RWPE1 (cell line): ENCODE results near the gene GATM.

Source experiments
- CTCF ChIA-PET: fragments of 350-600 bp; sonication (Branson Sonifier 250); formaldehyde crosslinking; extraction: SDS; loops from one replicate; lab custom pipeline; 2021; lab: Yijun Ruan, JAX
- POLR2A ChIA-PET: fragments of 400-600 bp; formaldehyde crosslinking; extraction: SDS; loops from one replicate; lab custom pipeline; 2020; ENCODE audit warnings: antibody characterized with exemption; ENCODE audit not compliant: low non-redundant PET; lab: Yijun Ruan, JAX
- DNase-seq: peaks from one replicate; pipeline ENCODE4 v3.0.0; 2012; ENCODE audit warnings: low spot score
- H3K27ac ChIP-seq: fragments of 450-650 bp; 2 replicates; pipeline ENCODE4 v1.5.1; 2017
- TF ChIP-seq, protein P1 (sequence below): fragments of 450-650 bp; conservative IDR thresholded peaks from 2 replicates; pipeline ENCODE4 v1.5.1; 2017; ENCODE audit warnings: low read depth, mild to moderate bottlenecking

Gene GATM

DNA sequence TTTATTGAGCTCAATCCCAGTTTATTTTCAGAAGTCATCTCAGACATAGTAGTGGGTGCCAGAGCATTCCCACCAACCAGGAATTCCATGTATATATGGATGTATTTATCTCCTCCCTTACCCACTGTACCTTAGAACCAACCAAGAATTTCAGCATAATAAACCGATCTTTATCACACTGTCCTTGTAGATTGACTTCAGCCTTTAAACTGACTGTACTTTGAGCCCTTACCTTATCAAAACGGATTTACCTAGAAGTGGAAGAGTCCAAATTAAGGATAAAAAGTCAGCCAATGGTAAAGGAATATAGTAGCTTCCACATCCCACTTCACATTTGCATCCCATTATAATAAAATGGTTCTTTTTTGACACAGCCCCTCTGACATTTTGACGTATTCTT lies 37.9 kb downstream of the GATM start:
- CTCF ChIA-PET: no interaction called here
- TF ChIP-seq, protein P1, sequence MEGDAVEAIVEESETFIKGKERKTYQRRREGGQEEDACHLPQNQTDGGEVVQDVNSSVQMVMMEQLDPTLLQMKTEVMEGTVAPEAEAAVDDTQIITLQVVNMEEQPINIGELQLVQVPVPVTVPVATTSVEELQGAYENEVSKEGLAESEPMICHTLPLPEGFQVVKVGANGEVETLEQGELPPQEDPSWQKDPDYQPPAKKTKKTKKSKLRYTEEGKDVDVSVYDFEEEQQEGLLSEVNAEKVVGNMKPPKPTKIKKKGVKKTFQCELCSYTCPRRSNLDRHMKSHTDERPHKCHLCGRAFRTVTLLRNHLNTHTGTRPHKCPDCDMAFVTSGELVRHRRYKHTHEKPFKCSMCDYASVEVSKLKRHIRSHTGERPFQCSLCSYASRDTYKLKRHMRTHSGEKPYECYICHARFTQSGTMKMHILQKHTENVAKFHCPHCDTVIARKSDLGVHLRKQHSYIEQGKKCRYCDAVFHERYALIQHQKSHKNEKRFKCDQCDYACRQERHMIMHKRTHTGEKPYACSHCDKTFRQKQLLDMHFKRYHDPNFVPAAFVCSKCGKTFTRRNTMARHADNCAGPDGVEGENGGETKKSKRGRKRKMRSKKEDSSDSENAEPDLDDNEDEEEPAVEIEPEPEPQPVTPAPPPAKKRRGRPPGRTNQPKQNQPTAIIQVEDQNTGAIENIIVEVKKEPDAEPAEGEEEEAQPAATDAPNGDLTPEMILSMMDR: no peak
- POLR2A ChIA-PET: no interaction called here

GRCh38 chr15:45338417-45338816 lies 39.9 kb downstream of the GATM start:
- CTCF ChIA-PET: no interaction called here
- no peak overlapping the region for H3K27ac ChIP-seq
- POLR2A ChIA-PET: no interaction called here
- no peak for DNase-seq
- TF ChIP-seq, protein P1: no peak

More for the DNA sequence above, 37.9 kb downstream of the GATM start:
- H3K27ac ChIP-seq: no peak overlapping the region
- DNase-seq: no peak

GRCh38 chr15:45337224-45337623 lies 41.1 kb downstream of the GATM start:
- TF ChIP-seq, protein P1: no peak
- ChIA-PET POLR2A (no interaction called here), CTCF (no interaction called here)

DNA sequence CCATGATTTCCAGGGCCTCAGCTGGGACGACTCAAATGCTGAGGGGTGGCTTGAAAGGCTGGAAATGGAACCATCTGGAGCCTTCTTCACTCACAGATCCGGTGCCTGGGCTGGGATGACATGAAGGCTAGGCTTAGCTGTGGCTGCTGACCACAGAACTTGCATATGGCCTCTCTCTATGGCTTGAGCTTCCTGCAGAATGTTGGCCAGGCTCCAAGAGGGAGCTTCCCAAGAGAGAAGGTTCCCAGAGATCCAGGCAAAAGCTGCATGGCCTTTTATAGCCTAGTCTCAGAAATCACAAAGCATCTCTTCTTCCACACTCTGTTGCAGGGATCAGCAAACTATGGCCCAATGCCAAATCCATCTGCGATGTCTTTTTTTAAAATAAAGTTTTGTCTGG lies 44.8 kb downstream of the GATM start:
- POLR2A ChIA-PET: no interaction called here

More at GRCh38 chr15:45337224-45337623, 41.1 kb downstream of the GATM start:
- no peak overlapping the region for H3K27ac ChIP-seq
- DNase-seq: no peak

GRCh38 chr15:45332694-45333093 lies 45.6 kb downstream of the GATM start:
- POLR2A ChIA-PET: no interaction called here
- DNase-seq: no peak
- CTCF ChIA-PET: interaction anchor here (0.7 kb wide), 1 partner anchor 9 kb away, joined by 3 read pairs; no protein-coding TSS in a partner anchor
- TF ChIP-seq, protein P1: no peak
- H3K27ac ChIP-seq: no peak overlapping the region

More for the DNA sequence above, 44.8 kb downstream of the GATM start:
- CTCF ChIA-PET: interaction anchor here (0.7 kb wide), 1 partner anchor 8 kb away, joined by 3 read pairs; no protein-coding TSS in a partner anchor
- DNase-seq: no peak
- no peak overlapping the region for H3K27ac ChIP-seq
- TF ChIP-seq, protein P1: no peak

GRCh38 chr15:45331972-45332371 lies 46.4 kb downstream of the GATM start:
- TF ChIP-seq, protein P1: no peak
- no peak for DNase-seq
- H3K27ac ChIP-seq: no peak overlapping the region
- POLR2A ChIA-PET: no interaction called here
- CTCF ChIA-PET: interaction anchor here (0.8 kb wide), 1 partner anchor 648 kb away, joined by 3 read pairs; no protein-coding TSS in a partner anchor
